Kidney epithelial cell (primary cell): Measurements from ENCODE around the gene MAGI1. TPM values are rescaled to one million over a fixed set of nuclear protein-coding genes. Genes with fewer than 3 reads are reported as not detected.
"Not testable (repeated sequence)": the region's sequence is repeated elsewhere in the genome, so short reads cannot be mapped to it uniquely, and the experiment has no call there.

Experiments
- DNase-seq: peaks from one replicate; pipeline ENCODE4 v3.0.0-alpha.2; 2010; ENCODE audit warnings: low read depth
- H3K27me3 ChIP-seq: 2 replicates; pipeline ENCODE4 v1.6.0; 2011; ENCODE audit warnings: low read length; ENCODE audit not compliant: control insufficient read depth, insufficient read depth
- H3K36me3 ChIP-seq: 2 replicates; pipeline ENCODE4 v1.5.1; 2011; ENCODE audit warnings: low read length; ENCODE audit not compliant: control insufficient read depth, insufficient read depth
- H3K4me3 ChIP-seq: 2 replicates; pipeline ENCODE4 v1.5.1; 2011; ENCODE audit warnings: low read depth, mild to moderate bottlenecking, control low read depth, low read length
- CTCF ChIP-seq: IDR thresholded peaks from 2 replicates; pipeline ENCODE4 v1.5.1; 2011; ENCODE audit warnings: mild to moderate bottlenecking, moderate library complexity, low read length, control low read depth, inconsistent platforms; ENCODE audit not compliant: insufficient read depth, poor library complexity, severe bottlenecking
- total RNA-seq: library from RNA; depleted of rRNA; stranded (reverse); fragments of >200 nt; gene quantifications from 2 replicates; pipeline ENCODE4 v1.2.3, GENCODE V29; 2015

Gene MAGI1
- total RNA-seq, 1 donor from 2014 or later = 15.8 TPM

GRCh38 chr3:65896321-65896720 lies 142.4 kb downstream of the MAGI1 start:
- DNase-seq = no peak
- H3K36me3 ChIP-seq = no peaks in the 10 kb centered on the region
- TF ChIP-seq CTCF = no peak
- no peaks in the 10 kb centered on the region for H3K27me3 ChIP-seq
- H3K4me3 ChIP-seq = no peak overlapping the region

GRCh38 chr3:65894679-65895453 lies 143.9 kb downstream of the MAGI1 start:
- no peak for DNase-seq
- Histone ChIP-seq H3K36me3 (no peaks in the 10 kb centered on the region), H3K4me3 (no peak overlapping the region), H3K27me3 (no peaks in the 10 kb centered on the region)
- TF ChIP-seq CTCF = no peak

GRCh38 chr3:65894126-65894525 lies 144.6 kb downstream of the MAGI1 start:
- no peak for DNase-seq
- no peak overlapping the region for H3K4me3 ChIP-seq
- H3K27me3 ChIP-seq = no peaks in the 10 kb centered on the region
- no peak for TF ChIP-seq CTCF
- H3K36me3 ChIP-seq = no peaks in the 10 kb centered on the region

- no peak for DNase-seq
- TF ChIP-seq CTCF = no peak
- Histone ChIP-seq H3K27me3 (no peaks in the 10 kb centered on the region), H3K36me3 (no peaks in the 10 kb centered on the region), H3K4me3 (no peak overlapping the region)
Observed at GRCh38 chr3:65893631-65894030, 145.1 kb downstream of the MAGI1 start.

GRCh38 chr3:65891477-65891876 lies 147.2 kb downstream of the MAGI1 start:
- not testable (repeated sequence) for H3K27me3 ChIP-seq, H3K36me3 ChIP-seq, H3K4me3 ChIP-seq, DNase-seq

GRCh38 chr3:65890328-65890727 lies 148.4 kb downstream of the MAGI1 start:
- no peak for DNase-seq
- Histone ChIP-seq H3K4me3 (no peak overlapping the region), H3K27me3 (no peaks in the 10 kb centered on the region), H3K36me3 (no peaks in the 10 kb centered on the region)
- no peak for TF ChIP-seq CTCF
